Small intestine (tissue), 16 donors: ENCODE measurements around the gene SELENOT. TPM values are rescaled to one million over a fixed set of nuclear protein-coding genes. Genes with fewer than 3 reads are reported as not detected.

ENCODE experiments used
- DNase-seq, 2 donors: peaks; one replicate each; pipeline versions ENCODE4 v3.0.0 to v3.0.0-alpha.2; 2013
- FAIRE-seq: peaks from 2 replicates; lab custom pipeline; 2012; peaks lifted over from hg19 to GRCh38; lab: Jason Lieb, UNC
- H3K27ac ChIP-seq, 3 donors: one replicate each; pipeline ENCODE4 v1.5.1; 2013; ENCODE audit warnings: low read length in 2 of 3, mild to moderate bottlenecking in 2 of 3, control low read depth in 1 of 3, inconsistent platforms in 1 of 3, low read depth in 1 of 3, moderate library complexity in 1 of 3
- H3K27me3 ChIP-seq, 3 donors: one replicate each; pipeline ENCODE4 v1.6.1; 2013; ENCODE audit warnings: low read length in 3 of 3, inconsistent platforms in 1 of 3; ENCODE audit not compliant: control insufficient read depth in 3 of 3, insufficient read depth in 3 of 3
- H3K36me3 ChIP-seq, 3 donors: one replicate each; pipeline ENCODE4 v1.6.1; 2013; ENCODE audit warnings: low read length in 3 of 3, inconsistent platforms in 1 of 3, low read depth in 1 of 3, mild to moderate bottlenecking in 1 of 3, moderate library complexity in 1 of 3; ENCODE audit not compliant: control insufficient read depth in 3 of 3, insufficient read depth in 2 of 3
- H3K4me1 ChIP-seq, 3 donors: one replicate each; pipeline ENCODE4 v1.6.1; 2013; ENCODE audit warnings: low read length in 2 of 3, inconsistent platforms in 1 of 3, low read depth in 1 of 3, mild to moderate bottlenecking in 1 of 3, moderate library complexity in 1 of 3; ENCODE audit not compliant: control insufficient read depth in 3 of 3, insufficient read depth in 2 of 3
- H3K4me3 ChIP-seq, 3 donors: one replicate each; pipeline ENCODE4 v1.5.1; 2013; ENCODE audit warnings: low read length in 3 of 3, control low read depth in 1 of 3, inconsistent platforms in 1 of 3, low read depth in 1 of 3, mild to moderate bottlenecking in 1 of 3, moderate library complexity in 1 of 3
- H3K9me3 ChIP-seq, 2 donors: one replicate each; pipeline ENCODE4 v1.6.1; 2013; ENCODE audit warnings: low read depth in 1 of 2, low read length in 1 of 2; ENCODE audit not compliant: control insufficient read depth in 2 of 2, insufficient read depth in 1 of 2
- WGBS, 3 donors: extraction: QIAGEN DNeasy Blood & Tissue Kit; methylation state at CpG; one replicate each; pipeline ENCODE4 v1.1.7; 2013; 5-methylcytosine and 5-hydroxymethylcytosine counted together
- long read RNA-seq, 10 donors: transcript quantifications; one replicate each; lab custom pipeline, GENCODE V29; 2026
- polyA plus RNA-seq, 4 donors: library from polyadenylated mRNA; stranded (reverse) in 3 of 4; unstranded in 1 of 4; fragments of 200-250 nt in 3 of 4; fragments of 120-200 nt in 1 of 4; gene quantifications; one replicate each; pipeline versions ENCODE4 v1.2.1 to v1.2.3, GENCODE V29; 2013
- donor health status: healthy with polysubstance abuse.
- donor health status: control.
- donor health status: control.
- donor health status: Bipolar disorder and iron deficiency.
- donor health status: healthy.

The SELENOT gene, protein sequence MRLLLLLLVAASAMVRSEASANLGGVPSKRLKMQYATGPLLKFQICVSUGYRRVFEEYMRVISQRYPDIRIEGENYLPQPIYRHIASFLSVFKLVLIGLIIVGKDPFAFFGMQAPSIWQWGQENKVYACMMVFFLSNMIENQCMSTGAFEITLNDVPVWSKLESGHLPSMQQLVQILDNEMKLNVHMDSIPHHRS
- 10 to 100 TPM; 41.6 to 86.3 (median 75.9) TPM for polyA plus RNA-seq
- long read RNA-seq, donor 1 = 0 reads
- long read RNA-seq, donor 2, transcript SELENOT-202 (6 exons, 3,469 nt) = major isoform, 24 of 34 reads
- long read RNA-seq, donor 2, partial matches to known transcripts = 8 of 34 reads
- long read RNA-seq, donor 2, other reads (novel, unspliced or antisense) = 0 of 34 reads
- long read RNA-seq, donor 3, transcript SELENOT-202 (6 exons, 3,469 nt) = major isoform, 15 of 25 reads
- long read RNA-seq, donor 3, partial matches to known transcripts = 8 of 25 reads
- long read RNA-seq, donor 3, other reads (novel, unspliced or antisense) = 0 of 25 reads
- long read RNA-seq, donor 4, partial matches to known transcripts = 0 of 1 reads
- long read RNA-seq, donor 4, other reads (novel, unspliced or antisense) = 0 of 1 reads
- long read RNA-seq, donor 5, partial matches to known transcripts = 0 of 3 reads
- long read RNA-seq, donor 5, other reads (novel, unspliced or antisense) = 0 of 3 reads
- long read RNA-seq, donor 6, transcript SELENOT-202 (6 exons, 3,469 nt) = major isoform, 29 of 35 reads
- long read RNA-seq, donor 6, partial matches to known transcripts = 5 of 35 reads
- long read RNA-seq, donor 6, other reads (novel, unspliced or antisense) = 0 of 35 reads
- long read RNA-seq, donor 7 = 0 reads
- long read RNA-seq, donor 8, partial matches to known transcripts = 0 of 1 reads
- long read RNA-seq, donor 8, other reads (novel, unspliced or antisense) = 0 of 1 reads
- long read RNA-seq, donor 9, transcript SELENOT-202 (6 exons, 3,469 nt) = major isoform, 5 of 5 reads
- long read RNA-seq, donor 9, partial matches to known transcripts = 0 of 5 reads
- long read RNA-seq, donor 9, other reads (novel, unspliced or antisense) = 0 of 5 reads
- long read RNA-seq, donor 10, transcript SELENOT-202 (6 exons, 3,469 nt) = major isoform, 44 of 80 reads
- long read RNA-seq, donor 10, partial matches to known transcripts = 30 of 80 reads
- long read RNA-seq, donor 10, other reads (novel, unspliced or antisense) = 0 of 80 reads

DNA sequence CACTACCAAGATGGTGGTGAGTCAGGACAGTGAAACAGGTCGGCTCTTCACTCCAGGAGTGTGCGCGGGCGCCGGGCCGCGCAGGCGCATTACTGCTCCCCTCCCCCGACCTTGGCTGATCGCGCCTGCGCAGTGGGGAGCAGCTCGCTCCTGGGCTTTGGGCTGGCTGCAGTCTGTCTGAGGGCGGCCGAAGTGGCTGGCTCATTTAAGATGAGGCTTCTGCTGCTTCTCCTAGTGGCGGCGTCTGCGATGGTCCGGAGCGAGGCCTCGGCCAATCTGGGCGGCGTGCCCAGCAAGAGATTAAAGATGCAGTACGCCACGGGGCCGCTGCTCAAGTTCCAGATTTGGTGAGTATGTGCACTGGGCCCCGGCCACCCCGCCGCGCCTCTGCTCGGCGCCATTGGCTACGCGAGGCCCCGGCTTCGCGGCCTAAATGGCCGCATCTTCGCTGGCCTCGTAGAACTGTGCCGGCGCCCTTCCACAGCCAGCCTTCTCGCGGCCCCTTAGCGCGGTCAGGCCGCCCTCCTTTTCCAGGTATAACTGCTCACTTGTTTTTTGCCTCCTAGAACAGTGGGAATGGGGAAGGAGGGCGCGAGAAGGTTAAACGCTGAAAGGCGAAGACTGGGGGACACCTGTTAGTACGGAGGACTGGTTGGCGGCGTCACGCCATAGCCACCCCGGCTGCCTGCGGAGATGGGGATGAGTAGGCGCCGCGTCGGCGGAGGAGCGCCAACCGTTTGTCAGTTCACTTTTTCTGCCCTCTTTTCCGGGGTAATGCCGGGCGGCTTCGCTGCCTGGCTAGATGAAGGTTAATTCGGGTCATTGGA is at the start of gene SELENOT:
Gene SELENOT, plus strand, starts transcription at position 169 of the 827 bp plus-strand sequence. Its CDS starts 42 bp downstream, at position 211.
- Histone ChIP-seq H3K27ac (peak within 1 kb of the TSS; percentile 94 to 99 (median 97)), H3K27me3 (no peaks in the 10 kb centered on the region), H3K4me3 (peak within 1 kb of the TSS; percentile 58 to 91 (median 72)), H3K36me3 (peaks cover 0 to 7% (median 0%) of the 10 kb centered on the region in 3 donors), H3K4me1 (peaks cover 4 to 11% (median 6%) of the 10 kb centered on the region in 3 donors), H3K9me3 (no peaks in the 10 kb centered on the region)
- WGBS, 3 donors = 0% methylated on average over 66 to 69 of the region's 69 CpGs
- DNase-seq (peak; percentile 97 to 98), FAIRE-seq (no peak)

DNA sequence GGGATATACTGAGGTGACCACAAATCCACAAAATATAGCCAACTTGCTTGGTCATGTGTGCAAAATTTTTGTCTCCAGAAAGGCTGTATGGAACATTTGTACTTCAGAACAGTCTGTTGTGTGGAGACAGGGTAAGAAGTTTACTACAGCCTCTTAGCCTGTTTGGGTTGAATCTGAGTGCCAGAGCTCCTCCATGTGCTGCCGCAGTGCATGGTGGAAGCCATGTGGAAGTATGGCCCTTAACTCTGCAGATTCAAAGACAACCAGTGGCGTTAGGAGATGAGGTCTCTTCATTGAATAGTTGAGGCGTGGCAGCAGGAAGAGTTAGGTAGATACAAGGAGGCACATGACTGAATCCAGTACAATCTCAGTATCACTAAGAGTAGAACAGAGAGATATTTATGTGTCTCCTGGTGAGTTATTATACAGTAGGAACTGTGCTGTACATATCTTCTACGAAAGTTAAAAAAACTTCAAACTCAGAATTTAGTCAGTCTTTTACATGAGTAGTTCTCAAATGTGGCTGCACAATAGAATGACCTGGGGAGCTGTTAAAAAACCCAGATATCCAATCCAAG is 47.2 kb upstream of the SELENOT start:
- FAIRE-seq = no peak
- Histone ChIP-seq H3K4me3 (no peak overlapping the region), H3K36me3 (peaks cover 4 to 25% (median 7%) of the 10 kb centered on the region in 3 donors), H3K9me3 (no peaks in the 10 kb centered on the region), H3K4me1 (no peaks in the 10 kb centered on the region), H3K27ac (no peak overlapping the region), H3K27me3 (no peaks in the 10 kb centered on the region)
- WGBS, 3 donors = 90 to 93% (median 91%) methylated on average over 4 of the region's 4 CpGs
- no peak for DNase-seq

DNA sequence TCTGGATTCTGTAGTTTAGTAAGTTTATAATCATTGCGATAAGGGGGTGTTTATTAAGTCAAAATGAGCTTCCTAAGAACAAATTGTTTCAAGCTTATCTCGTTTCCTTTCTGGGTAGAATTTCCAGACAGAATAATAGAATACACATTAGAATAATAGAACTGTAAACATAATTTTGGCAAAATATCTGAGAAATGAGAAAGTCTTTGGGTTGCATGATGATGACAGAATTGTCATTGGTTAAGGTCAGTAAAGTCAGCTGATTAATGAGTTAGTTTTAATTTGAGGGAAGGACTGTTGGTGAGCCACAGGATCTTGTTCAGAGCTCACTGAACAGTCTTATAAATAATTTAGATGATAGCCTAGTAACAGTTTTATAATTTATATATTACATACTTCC is 46.3 kb upstream of the SELENOT start:
- peaks cover 4 to 27% (median 7%) of the 10 kb centered on the region in 3 donors for H3K36me3 ChIP-seq
- no peaks in the 10 kb centered on the region for H3K4me1 ChIP-seq
- H3K4me3 ChIP-seq = no peak overlapping the region
- 77 to 86% (median 78%) methylated on average over 2 of the region's 2 CpGs for WGBS, 3 donors
- DNase-seq (no peak), FAIRE-seq (no peak)
- H3K27ac ChIP-seq = no peak overlapping the region
- no peaks in the 10 kb centered on the region for H3K9me3 ChIP-seq
- H3K27me3 ChIP-seq = no peaks in the 10 kb centered on the region

DNA sequence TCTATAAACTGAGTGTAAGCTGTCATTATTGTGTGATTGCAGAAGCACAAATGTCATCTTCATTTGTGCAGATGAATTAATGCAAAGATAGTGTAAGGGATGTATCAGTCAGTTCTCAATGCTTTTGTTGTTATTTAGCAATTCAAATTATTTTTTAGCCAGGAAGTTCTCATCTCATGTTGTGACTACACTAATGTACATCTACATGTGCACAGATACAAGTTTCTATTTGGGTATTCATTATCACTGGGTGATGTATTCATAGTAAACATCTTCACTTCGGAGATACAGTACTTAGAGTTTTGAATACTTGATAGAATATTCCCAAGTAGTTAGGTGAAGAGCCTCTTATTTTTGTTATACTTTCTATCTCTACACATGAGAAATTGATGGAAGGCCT is 45.4 kb upstream of the SELENOT start:
- Histone ChIP-seq H3K4me1 (no peaks in the 10 kb centered on the region), H3K4me3 (no peak overlapping the region), H3K9me3 (no peaks in the 10 kb centered on the region), H3K36me3 (peaks cover 6 to 29% (median 7%) of the 10 kb centered on the region in 3 donors), H3K27me3 (no peaks in the 10 kb centered on the region), H3K27ac (no peak overlapping the region)
- DNase-seq (no peak), FAIRE-seq (no peak)
- WGBS, 3 donors = 58 to 67% (median 61%) methylated on average over 1 of the region's 1 CpG

DNA sequence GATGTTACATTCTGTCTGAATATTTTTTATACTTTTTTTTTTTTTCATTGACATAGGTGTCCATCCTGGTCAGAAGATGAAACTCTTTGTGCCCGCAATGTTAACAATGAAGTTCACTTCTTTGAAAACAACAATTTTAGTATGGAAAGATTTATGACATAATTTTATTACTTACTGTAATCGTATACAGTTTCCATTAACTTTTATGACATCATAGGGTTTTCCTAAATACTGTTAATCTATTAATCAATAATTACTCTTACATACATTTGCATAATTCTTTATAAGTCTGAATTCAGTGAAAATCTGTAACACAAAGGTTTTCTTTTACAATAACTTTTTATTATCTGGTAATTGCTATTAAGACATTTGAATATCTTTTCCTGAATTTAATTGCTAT is 38.9 kb upstream of the SELENOT start:
- no peaks in the 10 kb centered on the region for H3K4me1 ChIP-seq
- DNase-seq (no peak), FAIRE-seq (no peak)
- H3K9me3 ChIP-seq = no peaks in the 10 kb centered on the region
- no peak overlapping the region for H3K27ac ChIP-seq
- H3K36me3 ChIP-seq = peaks cover 0 to 21% (median 8%) of the 10 kb centered on the region in 3 donors
- 61 to 86% (median 68%) methylated on average over 2 of the region's 2 CpGs for WGBS, 3 donors
- no peaks in the 10 kb centered on the region for H3K27me3 ChIP-seq
- no peak overlapping the region for H3K4me3 ChIP-seq

DNA sequence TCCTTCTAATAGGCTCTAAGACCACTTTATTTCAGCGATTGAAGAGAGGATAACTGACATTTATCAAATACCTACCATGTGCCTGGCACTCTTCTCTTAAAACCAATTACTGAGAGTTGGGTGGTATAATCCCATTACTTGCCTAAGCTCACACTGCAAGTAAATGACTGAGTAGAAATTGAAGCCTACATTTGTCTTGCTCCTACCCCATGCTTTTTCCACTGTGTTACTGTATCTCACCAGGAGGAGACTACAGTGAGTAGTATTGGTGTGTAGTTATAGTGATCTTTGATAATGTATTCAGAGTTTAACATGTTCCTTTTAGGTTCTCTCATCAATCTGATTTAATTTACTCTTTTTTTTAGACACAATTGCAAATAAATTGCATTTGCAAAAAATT is 35.8 kb upstream of the SELENOT start:
- no peak for FAIRE-seq
- WGBS, 3 donors = 93 to 100% (median 97%) methylated on average over 1 of the region's 1 CpG
- peaks cover 0 to 31% (median 9%) of the 10 kb centered on the region in 3 donors for H3K36me3 ChIP-seq

DNA sequence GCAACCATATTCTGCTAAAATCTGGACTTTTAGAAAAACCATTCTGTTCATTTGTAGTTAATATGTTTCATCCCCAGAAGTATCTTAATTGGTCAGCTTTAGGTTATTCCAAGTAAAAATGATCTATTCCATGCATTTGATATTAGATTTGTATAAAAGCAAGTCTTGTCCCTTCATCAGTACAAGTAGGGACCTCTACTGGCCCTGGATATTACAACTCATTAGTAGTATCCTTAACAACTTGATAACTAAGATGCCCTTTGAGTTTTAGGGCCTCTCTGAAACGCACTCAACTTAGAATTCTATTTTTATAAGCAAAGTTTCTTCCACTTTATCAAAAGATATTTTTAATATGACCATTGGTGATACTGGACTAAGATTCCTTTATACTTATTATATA is 25.3 kb upstream of the SELENOT start:
- WGBS, 3 donors = 19 to 63% (median 37%) methylated on average over 1 of the region's 1 CpG
- Histone ChIP-seq H3K27ac (no peak overlapping the region), H3K36me3 (peaks cover 11 to 31% (median 13%) of the 10 kb centered on the region in 3 donors), H3K4me3 (no peak overlapping the region), H3K4me1 (peaks cover 0 to 3% (median 0%) of the 10 kb centered on the region in 3 donors), H3K27me3 (no peaks in the 10 kb centered on the region), H3K9me3 (no peaks in the 10 kb centered on the region)
- DNase-seq = peak; percentile 9 to 13
- no peak for FAIRE-seq

More for the DNA sequence above, 35.8 kb upstream of the SELENOT start:
- Histone ChIP-seq H3K27ac (no peak overlapping the region), H3K4me3 (no peak overlapping the region), H3K4me1 (no peaks in the 10 kb centered on the region), H3K9me3 (no peaks in the 10 kb centered on the region), H3K27me3 (no peaks in the 10 kb centered on the region)
- no peak for DNase-seq
